Activated T-helper 2 cell treated with anti-CD3 and anti-CD28 coated beads, Interferon-gamma antibody, Interleukin-2, Interleukin-4, amounts not matched to agents 10 μg/mL and 5 μg/mL and 100 μg/mL, durations not matched to agents 14 hours and 24 hours and 36 hours (primary cell): ENCODE measurements around the gene GRAPL. TPM values are rescaled to one million over a fixed set of nuclear protein-coding genes. Genes with fewer than 3 reads are reported as not detected.
"Not testable (repeated sequence)": the region's sequence is repeated elsewhere in the genome, so short reads cannot be mapped to it uniquely, and the experiment has no call there.

Source experiments
- DNase-seq: peaks from one replicate; pipeline ENCODE4 v3.0.0; 2021; ENCODE audit warnings: low spot score
- H3K27ac Mint-ChIP-seq: one replicate; pipeline ENCODE4 v1.8.0; 2021; ENCODE audit warnings: mixed read lengths
- H3K27me3 Mint-ChIP-seq: one replicate; pipeline ENCODE4 v1.8.0; 2021; ENCODE audit warnings: low read depth, mixed read lengths
- H3K36me3 Mint-ChIP-seq: one replicate; pipeline ENCODE4 v1.8.0; 2021; ENCODE audit warnings: low read depth, mixed read lengths
- H3K4me1 Mint-ChIP-seq: one replicate; pipeline ENCODE4 v1.8.0; 2021; ENCODE audit warnings: low read depth, mixed read lengths
- H3K4me3 Mint-ChIP-seq: one replicate; pipeline ENCODE4 v1.8.0; 2021; ENCODE audit warnings: low read depth, mild to moderate bottlenecking, moderate library complexity, mixed read lengths
- H3K9me3 Mint-ChIP-seq: one replicate; pipeline ENCODE4 v1.8.0; 2021; ENCODE audit warnings: mixed read lengths
- intact Hi-C: fragments of 100-400 bp; cut with micrococcal nuclease; formaldehyde crosslinking; loops from one replicate; pipeline ENCODE4 v1.15.1; 2023
- total RNA-seq: library from RNA; stranded (reverse); gene quantifications from 2 replicates; pipeline ENCODE4 v1.2.3, GENCODE V29; 2022

Gene GRAPL
- total RNA-seq, 1 donor from 2014 or later, result 5.3 TPM

DNA sequence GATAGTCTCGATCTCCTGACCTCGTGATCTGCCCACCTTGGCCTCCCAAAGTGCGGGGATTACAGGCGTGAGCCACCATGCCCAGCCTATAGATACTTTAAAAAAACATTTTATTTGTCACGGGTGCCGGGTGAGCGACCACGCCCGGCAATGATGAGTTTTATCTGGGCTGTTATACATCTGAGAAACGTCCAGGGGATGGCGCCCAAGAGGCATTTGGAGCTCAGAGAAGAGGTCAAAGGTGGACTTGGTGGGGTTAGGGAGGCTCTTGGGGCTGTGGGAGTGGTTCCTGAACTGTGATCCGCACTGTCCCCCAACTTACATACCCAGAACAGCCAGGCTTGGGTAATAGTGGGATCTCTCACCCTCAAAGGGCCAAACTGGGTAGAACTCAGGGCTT is 8.7 kb upstream of the GRAPL start:
- H3K36me3 Mint-ChIP-seq, H3K4me1 Mint-ChIP-seq, H3K27me3 Mint-ChIP-seq, H3K27ac Mint-ChIP-seq, intact Hi-C loops, DNase-seq, H3K4me3 Mint-ChIP-seq, H3K9me3 Mint-ChIP-seq: not testable (repeated sequence)

- H3K27ac Mint-ChIP-seq, intact Hi-C loops, H3K4me3 Mint-ChIP-seq, DNase-seq, H3K36me3 Mint-ChIP-seq, H3K4me1 Mint-ChIP-seq, H3K27me3 Mint-ChIP-seq, H3K9me3 Mint-ChIP-seq: not testable (repeated sequence)
Measured at GRCh38 chr17:19125289-19125688, 2.1 kb upstream of the GRAPL start.

GRCh38 chr17:19129500-19129899 is 2.1 kb downstream of the GRAPL start:
- H3K27me3 Mint-ChIP-seq, H3K4me1 Mint-ChIP-seq, H3K4me3 Mint-ChIP-seq, H3K36me3 Mint-ChIP-seq, H3K27ac Mint-ChIP-seq, intact Hi-C loops, DNase-seq, H3K9me3 Mint-ChIP-seq: not testable (repeated sequence)

DNA sequence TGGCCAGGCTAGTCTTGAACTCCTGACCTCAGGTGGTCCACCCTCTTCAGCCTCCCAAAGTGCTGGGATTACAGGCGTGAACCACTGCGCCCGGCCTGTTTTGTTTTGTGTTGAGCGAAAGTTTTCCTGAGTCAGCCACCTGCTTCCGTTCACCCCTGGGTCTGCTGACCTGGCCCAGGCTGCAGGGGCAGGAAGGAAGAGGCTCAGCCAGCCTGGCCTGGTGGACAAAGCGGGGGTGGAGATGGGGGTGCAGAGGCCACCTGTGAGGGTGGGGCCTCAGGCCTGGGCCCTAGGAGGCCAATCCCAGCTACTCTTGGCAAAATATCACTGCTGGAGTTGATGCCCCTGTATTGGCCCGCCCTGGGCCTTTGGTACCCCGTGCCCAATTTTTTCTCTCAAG is 3.7 kb downstream of the GRAPL start:
- H3K36me3 Mint-ChIP-seq, H3K9me3 Mint-ChIP-seq, DNase-seq, H3K4me3 Mint-ChIP-seq, H3K4me1 Mint-ChIP-seq, H3K27me3 Mint-ChIP-seq, intact Hi-C loops, H3K27ac Mint-ChIP-seq: not testable (repeated sequence)

DNA sequence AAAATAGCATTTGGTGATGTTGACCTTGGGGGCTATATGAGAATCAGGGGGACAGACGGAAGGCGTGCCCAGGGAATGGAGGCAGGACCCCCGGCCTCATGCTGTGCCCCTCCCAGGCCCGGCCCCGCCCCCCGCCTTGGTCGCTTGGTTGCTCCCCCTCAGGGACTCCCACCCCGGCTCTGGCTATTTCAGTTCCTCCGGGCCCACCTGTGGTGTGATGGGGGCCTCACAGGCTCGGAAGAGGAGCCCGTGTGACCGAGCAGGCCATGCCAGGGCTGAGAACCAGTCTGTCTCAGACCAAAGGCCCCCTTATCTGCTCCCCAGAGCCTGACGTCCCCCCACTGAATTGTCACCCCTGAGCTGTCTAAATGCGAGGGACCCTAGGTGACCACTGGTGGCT is 4.4 kb downstream of the GRAPL start:
- H3K27me3 Mint-ChIP-seq, H3K9me3 Mint-ChIP-seq, intact Hi-C loops, H3K4me3 Mint-ChIP-seq, H3K27ac Mint-ChIP-seq, DNase-seq, H3K36me3 Mint-ChIP-seq, H3K4me1 Mint-ChIP-seq: not testable (repeated sequence)

- H3K27me3 Mint-ChIP-seq, intact Hi-C loops: not testable (repeated sequence)
Measured at GRCh38 chr17:19133793-19134192, 6.4 kb downstream of the GRAPL start.

DNA sequence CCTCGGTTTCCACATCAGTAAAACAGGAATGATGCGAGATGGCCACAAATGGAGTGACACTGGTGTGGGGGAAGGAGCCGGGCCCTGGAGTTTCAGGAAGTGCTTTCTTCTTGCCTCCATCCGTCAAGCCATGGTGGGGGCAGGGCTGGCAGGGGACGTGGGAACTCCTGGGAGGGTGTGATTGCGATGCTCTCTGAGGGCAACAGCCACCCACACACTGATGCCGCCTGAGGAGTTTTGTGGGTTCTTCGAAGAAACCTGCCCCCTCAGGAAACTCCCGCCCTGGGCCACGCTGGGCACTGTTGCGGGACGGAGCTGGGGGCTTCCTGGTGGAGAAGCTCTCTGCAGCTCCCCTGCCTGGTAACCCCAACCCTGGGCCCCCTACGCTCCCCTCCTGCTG is 8.0 kb downstream of the GRAPL start:
- H3K4me3 Mint-ChIP-seq, H3K27me3 Mint-ChIP-seq, H3K27ac Mint-ChIP-seq, H3K9me3 Mint-ChIP-seq, H3K36me3 Mint-ChIP-seq, H3K4me1 Mint-ChIP-seq, intact Hi-C loops, DNase-seq: not testable (repeated sequence)

More at GRCh38 chr17:19133793-19134192, 6.4 kb downstream of the GRAPL start:
- H3K4me1 Mint-ChIP-seq, DNase-seq, H3K27ac Mint-ChIP-seq, H3K36me3 Mint-ChIP-seq, H3K9me3 Mint-ChIP-seq, H3K4me3 Mint-ChIP-seq: not testable (repeated sequence)

- intact Hi-C loops, H3K27me3 Mint-ChIP-seq: not testable (repeated sequence)
Measured at GRCh38 chr17:19136138-19136537, 8.7 kb downstream of the GRAPL start.

GRCh38 chr17:19136605-19137004 is 9.2 kb downstream of the GRAPL start:
- H3K27ac Mint-ChIP-seq, H3K4me3 Mint-ChIP-seq, DNase-seq, intact Hi-C loops, H3K4me1 Mint-ChIP-seq, H3K36me3 Mint-ChIP-seq, H3K27me3 Mint-ChIP-seq, H3K9me3 Mint-ChIP-seq: not testable (repeated sequence)

More at GRCh38 chr17:19136138-19136537, 8.7 kb downstream of the GRAPL start:
- DNase-seq, H3K9me3 Mint-ChIP-seq, H3K27ac Mint-ChIP-seq, H3K36me3 Mint-ChIP-seq, H3K4me3 Mint-ChIP-seq, H3K4me1 Mint-ChIP-seq: not testable (repeated sequence)

- intact Hi-C loops, H3K36me3 Mint-ChIP-seq, DNase-seq, H3K4me3 Mint-ChIP-seq, H3K27ac Mint-ChIP-seq, H3K4me1 Mint-ChIP-seq, H3K27me3 Mint-ChIP-seq, H3K9me3 Mint-ChIP-seq: not testable (repeated sequence)
Measured at GRCh38 chr17:19137959-19138358, 10.6 kb downstream of the GRAPL start.

- H3K4me3 Mint-ChIP-seq, intact Hi-C loops, DNase-seq, H3K27ac Mint-ChIP-seq, H3K4me1 Mint-ChIP-seq, H3K36me3 Mint-ChIP-seq, H3K9me3 Mint-ChIP-seq, H3K27me3 Mint-ChIP-seq: not testable (repeated sequence)
Measured at GRCh38 chr17:19141366-19142155, 14.2 kb downstream of the GRAPL start.

DNA sequence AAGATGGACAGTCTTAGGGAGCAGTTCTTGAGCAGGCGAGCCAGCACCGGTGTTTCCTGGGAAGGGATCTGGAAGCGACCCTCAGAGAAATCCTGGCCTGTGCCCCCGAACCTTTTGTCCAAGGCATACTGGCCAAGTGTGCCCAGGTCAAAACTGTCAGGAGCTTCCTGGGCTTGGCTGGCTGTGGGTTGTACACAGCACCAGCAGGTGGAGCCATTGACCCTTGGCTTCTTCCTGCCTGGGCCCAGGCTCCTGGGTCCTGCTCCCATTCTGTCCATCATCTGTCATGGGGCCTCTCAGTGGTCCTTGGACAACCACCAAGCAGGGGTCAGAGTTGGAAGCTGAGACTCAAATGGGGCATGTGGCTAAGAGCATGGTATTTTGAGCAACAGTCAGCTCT is 15.0 kb downstream of the GRAPL start:
- intact Hi-C loops, H3K27me3 Mint-ChIP-seq, H3K4me1 Mint-ChIP-seq, H3K4me3 Mint-ChIP-seq, DNase-seq, H3K27ac Mint-ChIP-seq, H3K36me3 Mint-ChIP-seq, H3K9me3 Mint-ChIP-seq: not testable (repeated sequence)

GRCh38 chr17:19143097-19143777 is 15.8 kb downstream of the GRAPL start:
- H3K4me3 Mint-ChIP-seq, H3K27me3 Mint-ChIP-seq, DNase-seq, H3K27ac Mint-ChIP-seq, H3K4me1 Mint-ChIP-seq, H3K9me3 Mint-ChIP-seq, H3K36me3 Mint-ChIP-seq, intact Hi-C loops: not testable (repeated sequence)
